Activated CD8-positive, alpha-beta memory T cell treated with anti-CD3 and anti-CD28 coated beads for 4 hours (primary cell): ENCODE results near the gene BRICD5.

Experiments used
- DNase-seq, 2 donors: peaks; one replicate each; pipeline ENCODE4 v3.0.0-alpha.2; 2020; ENCODE audit warnings: low read depth in 2 of 2

Gene BRICD5

DNA sequence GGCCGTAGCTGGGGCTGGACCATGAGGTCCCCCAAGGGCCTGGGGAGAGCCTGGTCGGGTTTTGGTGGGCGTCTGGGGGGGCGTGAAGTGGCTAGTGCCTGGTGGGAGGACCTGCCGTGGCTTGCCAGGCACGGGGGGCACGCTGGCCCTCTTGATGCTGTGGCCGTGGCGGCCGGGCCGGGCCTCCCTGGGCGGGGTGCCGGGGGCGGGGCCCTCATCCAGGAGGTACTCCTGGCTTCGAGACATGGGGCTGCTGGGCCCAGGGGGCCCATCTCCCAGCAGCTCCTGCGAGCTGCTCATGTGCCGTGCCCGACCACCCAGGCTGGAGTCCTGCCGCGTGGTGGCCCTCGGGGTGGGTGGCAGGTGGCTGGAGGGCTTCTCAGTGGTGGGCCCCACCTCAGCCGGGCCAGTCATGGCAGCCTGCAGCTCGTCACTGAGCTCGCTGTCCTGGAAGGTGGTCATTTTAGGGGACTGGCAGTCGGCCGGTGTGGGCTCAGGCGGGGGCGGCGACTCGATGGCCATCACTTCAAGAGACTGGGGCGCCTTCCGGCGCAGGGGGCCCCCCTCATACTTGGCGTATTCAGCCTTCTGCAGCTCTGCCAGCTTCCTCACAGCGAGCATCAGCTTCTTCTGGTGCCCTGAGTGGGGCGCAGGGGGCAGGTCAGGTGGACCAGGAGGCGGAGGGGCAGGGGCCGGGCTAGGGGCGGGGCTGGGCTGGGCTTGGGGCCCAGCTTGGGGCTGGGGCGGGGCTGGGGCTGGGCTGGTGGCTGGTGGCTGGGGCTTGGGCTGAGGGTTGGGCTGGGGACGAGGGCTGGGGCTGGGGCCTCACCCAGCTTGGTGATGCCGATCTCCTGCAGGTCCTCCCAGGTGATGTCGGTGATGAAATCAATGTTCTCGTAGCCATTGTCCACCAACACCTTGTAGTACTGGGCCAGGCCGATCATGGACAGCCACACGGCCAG is 29.4 kb downstream of the BRICD5 start:
- no peak for DNase-seq

DNA sequence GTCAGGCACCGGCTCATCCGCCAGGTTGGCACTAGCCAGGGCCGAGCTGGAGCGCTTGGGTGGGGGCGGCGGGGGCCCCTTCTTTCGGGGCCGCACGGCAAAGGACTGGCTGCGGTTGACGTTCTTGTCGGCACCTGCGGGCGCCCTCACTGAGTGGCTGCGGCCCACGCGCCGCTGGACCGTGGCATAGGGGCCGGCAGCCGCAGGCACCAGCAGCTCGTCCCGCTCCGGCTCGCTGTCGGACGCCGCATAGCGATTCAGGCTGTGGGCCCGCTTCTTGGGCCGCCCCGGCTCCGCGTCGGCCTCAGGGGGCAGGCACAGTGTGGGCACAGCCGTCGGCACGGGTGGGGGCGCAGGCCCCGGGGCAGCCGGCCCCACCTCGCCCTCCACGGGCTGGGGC is 30.2 kb downstream of the BRICD5 start:
- no peak for DNase-seq

DNA sequence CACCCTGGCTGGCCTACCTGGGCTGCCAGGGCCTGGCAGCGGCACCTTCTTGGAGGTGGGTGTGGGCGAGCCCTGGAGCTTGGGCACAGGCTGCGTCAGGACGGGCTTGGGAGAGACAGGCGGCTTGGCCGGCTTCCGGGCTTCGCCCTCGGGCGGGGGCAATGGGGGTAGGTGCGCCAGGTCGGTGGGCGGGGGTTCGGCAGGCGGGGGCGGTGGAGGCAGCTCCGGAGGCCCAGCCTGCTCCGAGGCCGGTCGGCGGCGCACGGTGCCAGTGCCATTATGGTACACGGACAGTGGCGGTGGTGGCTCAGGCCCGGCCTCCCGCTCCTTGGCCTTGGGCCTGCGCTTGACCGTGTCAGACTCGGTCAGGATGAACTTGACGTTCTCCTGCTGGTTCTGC is 31.1 kb downstream of the BRICD5 start:
- DNase-seq = no peak

DNA sequence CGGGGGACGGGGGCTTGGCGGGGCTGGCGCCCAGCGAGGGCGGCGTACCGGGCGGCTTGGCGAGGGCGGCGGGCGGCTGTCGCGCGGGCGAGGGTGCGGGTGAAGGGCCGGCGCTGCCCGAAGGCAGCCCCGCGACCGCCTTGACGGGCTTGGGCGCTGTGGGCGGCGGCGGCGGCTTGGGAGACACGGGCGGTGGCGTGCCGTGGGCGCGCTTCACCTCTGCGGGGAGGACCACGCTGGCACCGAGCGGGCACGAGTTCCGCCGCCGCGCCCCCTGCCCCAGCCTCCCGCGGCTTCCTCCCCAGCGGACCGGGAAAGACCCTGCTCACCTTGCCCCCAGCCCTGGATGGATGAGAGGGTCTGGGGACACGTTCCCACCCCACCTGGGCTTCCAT is 31.6 kb downstream of the BRICD5 start:
- DNase-seq = no peak

DNA sequence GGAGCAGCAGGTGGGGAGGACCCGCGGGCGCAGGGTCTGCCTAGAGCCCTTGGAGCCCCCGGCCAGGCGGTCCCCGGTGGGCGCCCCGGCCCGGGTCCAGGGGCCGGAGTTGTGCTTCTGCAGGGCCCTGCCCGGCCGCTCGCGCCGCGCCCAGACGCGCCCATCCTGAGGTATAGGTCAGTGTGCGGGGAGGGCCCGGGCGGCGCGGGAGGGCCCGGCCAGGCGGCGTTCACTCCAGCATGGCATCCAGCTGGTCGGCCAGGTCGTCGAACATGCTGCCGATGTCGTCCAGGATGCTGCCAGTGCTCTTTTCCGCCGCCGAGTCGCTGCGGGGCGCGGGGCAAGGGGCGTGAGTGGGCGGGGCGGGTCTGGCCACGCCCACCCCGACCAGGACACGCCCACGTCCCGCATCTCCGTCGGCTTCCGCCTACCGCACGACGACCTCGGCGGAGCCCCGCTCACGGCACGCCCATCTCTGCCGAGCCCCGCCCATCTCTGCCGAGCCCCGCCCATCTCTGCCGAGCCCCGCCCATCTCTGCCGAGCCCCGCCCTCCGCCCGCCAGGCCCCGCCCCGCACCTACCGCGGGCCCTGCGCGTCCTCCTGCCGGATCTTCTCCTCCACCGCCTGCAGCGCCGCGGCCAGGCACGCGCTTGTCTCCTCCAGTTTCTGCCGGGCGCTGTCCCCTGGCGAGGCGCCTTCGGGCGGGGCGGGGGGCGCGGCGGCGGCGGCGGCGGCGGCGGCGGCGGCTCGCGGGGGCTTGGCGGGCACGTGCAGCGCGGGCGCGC is 32.1 kb downstream of the BRICD5 start:
- DNase-seq = no peak

DNA sequence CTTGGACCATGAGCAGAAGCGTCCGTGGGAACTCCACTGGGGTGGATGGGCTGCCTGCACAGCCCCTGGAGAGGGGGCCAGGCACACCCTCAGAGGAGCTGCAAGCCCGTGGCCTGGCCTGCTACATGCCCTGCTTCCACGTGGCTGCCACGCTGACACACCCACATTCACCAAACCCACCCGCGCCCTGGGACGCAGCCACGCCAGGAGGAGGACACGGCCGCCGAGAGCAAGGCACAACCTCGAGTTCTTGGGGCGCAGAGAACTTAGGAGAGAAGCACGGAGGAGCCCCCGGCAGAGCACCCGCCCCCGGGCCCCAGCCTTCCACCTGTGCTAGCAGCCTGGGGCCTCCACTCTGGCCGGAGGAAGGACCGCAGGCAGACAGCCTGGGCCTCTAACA is 33.1 kb downstream of the BRICD5 start:
- no peak for DNase-seq

DNA sequence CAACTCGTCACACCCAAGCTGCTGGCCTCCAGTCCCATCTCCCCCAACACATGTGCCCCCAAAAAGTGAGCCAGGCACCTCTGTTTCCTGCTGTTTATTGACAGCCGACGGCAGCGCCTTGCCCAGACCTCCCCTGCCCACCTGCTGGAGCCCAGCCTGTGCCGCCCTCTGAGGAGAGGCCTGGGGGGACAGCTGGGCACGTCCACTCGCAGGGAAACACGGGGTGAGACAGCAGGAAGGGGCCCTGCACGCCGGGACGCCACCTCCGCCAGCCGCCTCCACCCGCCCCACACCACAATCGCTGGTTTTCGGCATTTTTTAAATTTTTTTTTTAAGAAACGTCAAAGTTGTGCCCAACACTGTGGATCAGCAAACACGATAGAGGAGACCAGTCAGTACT is 33.6 kb downstream of the BRICD5 start:
- no peak for DNase-seq

DNA sequence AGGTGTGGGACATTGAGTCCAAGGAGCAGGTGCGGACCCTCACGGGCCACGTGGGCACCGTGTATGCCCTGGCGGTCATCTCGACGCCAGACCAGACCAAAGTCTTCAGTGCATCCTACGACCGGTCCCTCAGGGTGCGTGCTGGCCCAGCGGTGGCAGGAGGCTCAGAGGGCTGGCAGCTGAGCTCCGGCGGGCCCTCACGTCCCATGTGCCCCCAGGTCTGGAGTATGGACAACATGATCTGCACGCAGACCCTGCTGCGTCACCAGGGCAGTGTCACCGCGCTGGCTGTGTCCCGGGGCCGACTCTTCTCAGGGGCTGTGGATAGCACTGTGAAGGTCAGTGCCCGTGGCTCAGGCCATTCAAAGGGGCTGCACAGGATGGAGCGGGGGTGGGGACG is 34.6 kb downstream of the BRICD5 start:
- DNase-seq = no peak

DNA sequence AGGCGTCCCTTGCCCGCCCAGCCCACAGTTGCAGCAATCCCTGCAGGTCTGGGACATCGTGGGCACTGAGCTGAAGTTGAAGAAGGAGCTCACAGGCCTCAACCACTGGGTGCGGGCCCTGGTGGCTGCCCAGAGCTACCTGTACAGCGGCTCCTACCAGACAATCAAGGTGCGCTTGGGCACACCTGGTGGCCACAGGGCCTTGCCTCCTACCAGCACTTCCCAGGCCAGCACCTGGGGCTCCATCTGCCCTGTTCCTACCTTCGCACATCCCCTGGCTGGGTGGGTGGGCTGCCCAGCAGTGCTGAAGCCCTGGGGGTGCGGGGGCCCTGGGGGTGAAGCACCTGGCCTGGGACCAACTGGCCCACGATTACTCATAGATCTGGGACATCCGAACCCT is 35.2 kb downstream of the BRICD5 start:
- no peak for DNase-seq

DNA sequence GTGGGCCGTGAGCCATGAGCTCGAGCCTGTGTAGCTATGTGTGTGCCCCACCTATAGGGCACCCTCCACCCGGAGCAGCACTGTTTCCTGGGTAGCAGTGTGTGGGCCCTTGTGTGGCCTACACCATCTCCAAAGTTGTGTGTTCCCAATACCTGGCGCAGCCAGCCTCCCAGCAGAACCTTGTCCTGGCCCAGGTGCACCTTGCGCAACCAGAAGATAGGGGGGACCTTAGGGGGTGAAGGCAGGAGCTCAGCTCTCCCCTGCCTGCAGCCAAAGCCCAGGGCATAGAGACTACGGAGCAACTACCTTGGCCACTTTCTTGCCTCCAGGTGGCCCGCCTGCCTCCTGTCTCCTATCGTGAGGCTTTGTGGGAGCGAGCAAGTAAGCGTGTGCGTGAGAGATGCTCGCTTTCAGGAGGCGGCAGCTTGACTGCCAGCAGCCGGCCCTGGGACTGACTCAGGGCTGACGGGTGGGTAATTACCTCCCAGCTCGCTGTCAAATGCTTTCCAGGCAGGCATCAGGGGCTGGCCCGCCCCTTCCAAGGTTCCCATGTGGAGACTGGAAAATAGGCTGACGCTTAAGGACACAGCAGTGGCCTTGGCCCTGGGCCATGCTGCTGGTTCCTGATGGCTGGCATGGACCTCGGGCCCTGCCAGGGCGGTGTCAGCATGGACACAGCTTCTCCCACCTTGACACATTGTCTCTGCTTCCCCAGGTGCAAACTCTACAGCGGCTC is 36.1 kb downstream of the BRICD5 start:
- DNase-seq = no peak

DNA sequence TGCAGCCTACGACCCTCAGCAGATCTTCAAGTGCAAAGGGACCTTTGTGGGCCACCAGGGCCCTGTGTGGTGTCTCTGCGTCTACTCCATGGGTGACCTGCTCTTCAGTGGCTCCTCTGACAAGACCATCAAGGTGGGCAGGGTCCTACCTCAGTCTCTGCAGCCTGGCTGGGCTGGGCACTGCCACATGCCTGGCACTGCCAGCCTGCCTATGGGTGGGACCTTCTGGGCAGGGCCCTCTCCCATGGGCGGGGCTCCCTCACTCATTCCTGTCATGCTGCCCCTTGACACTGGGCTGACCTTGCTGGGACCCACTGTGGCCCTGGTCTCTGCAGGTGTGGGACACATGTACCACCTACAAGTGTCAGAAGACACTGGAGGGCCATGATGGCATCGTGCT is 36.7 kb downstream of the BRICD5 start:
- no peak for DNase-seq

DNA sequence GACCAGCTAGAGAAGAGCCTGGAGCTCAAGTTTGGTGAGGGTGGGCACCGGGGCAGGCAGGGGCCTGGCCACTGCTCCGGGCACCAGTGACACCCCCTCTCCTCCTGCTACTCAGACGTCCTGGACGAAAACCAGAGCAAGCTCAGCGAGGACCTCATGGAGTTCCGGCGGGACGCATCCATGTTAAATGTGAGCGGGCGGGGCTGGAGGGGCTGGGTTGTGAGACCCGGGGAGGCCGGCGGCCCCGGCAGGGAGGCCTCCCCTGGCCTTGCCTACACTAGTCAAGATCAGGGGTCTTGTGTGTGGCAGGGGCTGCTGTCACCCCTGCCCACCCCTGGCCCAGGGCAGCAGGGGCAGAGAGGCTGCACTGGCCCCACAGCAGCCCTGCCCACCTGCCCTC is 37.3 kb downstream of the BRICD5 start:
- DNase-seq = no peak

DNA sequence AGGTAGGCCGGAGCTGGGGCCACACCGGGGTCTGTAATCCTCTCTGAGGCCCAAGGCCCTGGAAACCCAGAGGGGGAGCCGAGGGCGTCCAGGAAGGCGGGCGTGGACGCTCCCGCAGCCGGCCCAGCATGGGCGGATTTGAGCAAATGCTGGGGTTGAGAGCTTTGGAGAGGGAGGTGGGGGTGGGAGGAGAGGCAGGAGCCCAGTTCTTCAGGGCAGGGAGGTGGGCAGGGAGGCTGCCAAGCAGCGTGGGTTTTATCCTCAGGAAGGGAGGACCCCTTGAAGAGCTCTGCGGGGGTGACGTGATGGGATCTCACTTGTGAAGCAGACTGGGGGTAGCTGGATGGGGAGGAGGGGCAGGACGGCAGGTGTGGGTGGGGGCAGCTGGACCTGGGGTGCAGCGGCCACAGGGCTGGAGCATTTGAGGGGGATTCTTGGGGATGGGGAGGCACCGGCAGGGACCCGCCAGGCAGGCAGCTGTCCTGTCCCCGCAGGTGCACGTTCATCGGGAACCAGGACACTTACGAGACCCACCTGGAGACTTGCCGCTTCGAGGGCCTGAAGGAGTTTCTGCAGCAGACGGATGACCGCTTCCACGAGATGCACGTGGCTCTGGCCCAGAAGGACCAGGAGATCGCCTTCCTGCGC is 37.9 kb downstream of the BRICD5 start:
- no peak for DNase-seq

DNA sequence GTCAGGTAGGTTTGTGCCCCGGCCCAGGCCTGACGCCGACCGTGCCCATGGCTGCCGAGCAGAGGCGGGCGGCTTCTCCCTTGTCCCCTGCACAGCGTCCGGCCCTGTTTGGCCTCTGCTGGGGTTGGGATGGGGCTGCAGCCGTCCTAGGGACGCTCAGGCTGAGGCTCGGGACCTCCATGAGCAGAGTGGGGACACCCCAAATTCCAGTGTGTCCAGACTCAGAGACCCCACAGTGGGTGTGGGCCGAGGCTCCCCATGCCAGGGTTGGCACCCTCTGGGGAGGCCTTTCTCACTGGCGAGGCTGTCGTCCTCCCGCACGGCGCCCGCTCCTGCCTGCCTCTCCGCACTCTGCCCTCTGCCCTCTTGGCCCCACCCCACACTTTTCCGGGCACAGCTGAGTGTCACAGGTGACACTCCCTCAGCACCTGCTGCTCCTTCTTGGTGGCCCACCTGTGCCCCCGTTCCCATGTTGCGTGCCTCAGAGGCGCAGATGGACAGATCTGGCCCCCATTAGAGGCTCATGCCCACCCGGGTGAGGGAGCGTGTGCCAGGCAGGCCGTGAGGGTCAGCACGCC is 39.0 kb downstream of the BRICD5 start:
- DNase-seq = no peak

DNA sequence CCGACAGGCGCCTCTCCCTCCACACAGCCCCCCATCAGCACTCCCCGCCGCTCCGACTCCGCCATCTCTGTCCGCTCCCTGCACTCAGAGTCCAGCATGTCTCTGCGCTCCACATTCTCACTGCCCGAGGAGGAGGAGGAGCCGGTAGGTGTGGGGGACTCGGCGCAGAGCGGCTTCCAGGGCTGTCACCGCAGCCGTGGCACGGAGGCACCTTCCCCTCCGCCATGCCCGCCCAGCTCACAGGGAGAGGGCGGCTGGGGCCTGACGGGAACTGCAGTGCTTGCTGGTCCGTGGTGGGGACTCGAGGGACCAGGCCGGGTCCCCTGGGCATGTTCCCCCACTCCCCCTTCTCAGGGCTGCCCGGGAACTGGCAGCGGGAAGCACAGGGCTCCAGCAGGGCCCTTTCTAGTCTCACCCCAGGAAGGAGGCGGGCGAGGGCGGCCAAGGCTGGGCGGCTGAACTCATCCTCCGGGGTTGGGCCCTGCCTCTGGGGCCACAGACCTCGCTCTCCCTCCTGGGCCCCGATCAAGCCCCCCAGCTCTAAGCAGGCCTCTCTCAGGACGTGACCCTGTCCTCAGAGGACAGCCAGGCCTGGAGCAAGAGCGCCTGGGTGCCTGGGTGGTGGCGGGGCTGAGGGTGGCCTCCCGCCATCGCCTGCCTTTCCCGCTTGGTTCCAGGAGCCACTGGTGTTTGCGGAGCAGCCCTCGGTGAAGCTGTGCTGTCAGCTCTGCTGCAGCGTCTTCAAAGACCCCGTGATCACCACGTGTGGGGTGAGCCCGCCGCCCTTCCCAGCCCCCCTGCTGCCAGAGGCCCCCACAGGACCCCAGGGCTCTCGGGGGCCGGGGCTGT is 39.9 kb downstream of the BRICD5 start:
- DNase-seq = no peak

DNA sequence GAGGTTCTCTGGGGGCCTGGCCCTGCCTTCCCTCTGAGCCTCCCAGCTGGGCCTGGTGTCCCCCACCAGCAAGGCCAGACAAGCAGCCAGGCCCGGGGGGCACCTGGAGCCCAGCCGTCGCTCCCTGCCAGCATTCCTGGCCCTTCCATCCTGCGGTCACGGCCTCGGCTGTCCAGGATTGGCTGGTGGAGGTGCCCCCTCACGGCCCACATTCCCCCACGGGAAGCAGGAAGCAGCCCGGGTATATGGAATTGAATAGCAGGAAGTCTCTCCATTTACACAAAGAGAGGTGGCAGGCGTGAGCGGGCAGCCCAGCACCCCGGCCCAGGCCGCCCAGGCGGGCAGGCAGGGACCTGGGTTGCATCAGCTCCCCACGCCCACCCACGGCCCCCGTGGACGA is 40.6 kb downstream of the BRICD5 start:
- DNase-seq = no peak

DNA sequence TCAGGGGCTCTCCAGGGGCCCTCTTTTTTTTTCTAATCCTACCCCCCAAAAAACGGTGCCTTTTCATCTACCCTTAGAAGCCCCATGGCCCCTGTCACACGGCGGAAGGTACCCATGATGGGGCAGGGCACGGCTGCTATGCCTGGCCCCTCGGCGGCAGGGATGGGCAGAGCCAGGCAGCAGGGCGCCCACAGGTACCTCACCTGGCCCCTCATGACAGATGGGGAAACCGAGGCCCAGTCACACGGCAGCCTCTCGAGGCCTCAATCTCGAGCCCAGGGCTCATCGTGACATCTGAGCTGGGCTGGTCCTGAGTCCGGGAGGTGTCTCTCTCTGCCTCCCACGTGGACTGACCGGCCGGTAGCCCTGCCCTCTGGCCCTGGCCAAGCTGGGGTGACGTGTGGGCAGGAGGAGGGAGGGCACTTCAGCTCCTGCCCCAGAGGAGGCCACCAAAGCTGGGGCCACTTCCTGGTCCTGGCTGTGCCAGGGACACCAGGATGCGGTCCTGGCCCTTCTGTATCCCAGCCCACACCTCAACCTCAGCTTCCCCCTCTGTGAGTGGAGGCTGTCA is 43.5 kb downstream of the BRICD5 start:
- DNase-seq = no peak

DNA sequence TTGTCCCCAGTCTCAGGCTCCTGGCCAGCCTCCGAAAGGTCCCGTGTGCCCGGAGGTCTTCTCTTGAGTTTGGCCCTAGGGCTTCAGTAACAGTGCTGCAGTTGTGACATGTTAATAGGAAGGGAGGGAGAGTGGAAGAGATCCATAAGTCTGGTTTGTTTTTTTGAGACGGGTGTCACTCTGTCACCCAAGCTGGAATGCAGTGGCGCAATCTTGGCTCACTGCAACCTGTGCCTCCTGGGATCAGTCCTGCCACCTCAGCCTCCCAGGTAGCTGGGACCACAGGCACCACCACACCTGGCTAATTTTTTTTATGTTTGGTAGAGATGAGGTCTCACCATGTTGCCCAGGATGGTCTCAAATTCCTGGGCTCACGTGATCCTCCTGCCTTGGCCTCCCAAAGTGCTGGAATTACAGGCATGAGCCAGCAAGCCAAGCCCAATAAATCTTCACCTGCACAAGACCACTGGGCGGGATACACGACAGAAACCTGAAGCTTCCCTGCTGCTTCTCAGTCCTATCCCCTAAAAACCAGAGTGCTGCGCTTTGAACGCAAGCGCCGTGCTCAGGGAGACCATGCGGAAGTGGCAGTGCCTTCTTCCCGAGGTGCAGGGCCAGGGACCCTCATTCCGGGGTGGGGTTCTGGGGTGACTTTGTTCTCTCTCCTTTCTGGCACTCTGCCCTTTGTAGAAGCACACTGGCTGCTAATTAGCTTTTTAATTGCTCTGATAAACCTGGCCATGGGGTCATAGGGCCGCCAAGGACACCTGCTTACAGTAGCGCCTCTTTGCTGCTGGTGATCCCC is 44.2 kb downstream of the BRICD5 start:
- no peak for DNase-seq

DNA sequence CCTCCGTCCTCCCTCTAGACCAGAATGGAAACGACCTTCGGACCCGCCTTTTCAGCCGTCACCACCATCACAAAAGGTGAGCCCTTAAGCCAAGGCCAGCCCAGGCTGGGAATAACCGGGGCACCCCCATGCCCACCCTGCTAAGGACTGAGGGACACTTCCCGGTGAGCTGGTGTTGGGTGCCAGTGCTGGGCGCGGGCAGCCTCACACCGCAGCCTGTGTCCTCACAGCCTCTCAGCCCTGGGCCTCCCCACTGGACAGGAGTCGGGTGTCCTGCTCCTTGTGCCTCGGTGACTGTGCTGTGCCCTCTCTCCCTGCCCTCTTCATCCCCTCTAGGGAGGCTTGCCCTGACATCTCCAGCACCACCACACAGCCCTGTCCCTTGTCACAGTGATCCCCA is 44.8 kb downstream of the BRICD5 start:
- DNase-seq = no peak
